Measurements from ENCODE around the gene SNRPA.
"Not testable (repeated sequence)": the region's sequence is repeated elsewhere in the genome, so short reads cannot be mapped to it uniquely, and the experiment has no call there.

Gene SNRPA

DNA sequence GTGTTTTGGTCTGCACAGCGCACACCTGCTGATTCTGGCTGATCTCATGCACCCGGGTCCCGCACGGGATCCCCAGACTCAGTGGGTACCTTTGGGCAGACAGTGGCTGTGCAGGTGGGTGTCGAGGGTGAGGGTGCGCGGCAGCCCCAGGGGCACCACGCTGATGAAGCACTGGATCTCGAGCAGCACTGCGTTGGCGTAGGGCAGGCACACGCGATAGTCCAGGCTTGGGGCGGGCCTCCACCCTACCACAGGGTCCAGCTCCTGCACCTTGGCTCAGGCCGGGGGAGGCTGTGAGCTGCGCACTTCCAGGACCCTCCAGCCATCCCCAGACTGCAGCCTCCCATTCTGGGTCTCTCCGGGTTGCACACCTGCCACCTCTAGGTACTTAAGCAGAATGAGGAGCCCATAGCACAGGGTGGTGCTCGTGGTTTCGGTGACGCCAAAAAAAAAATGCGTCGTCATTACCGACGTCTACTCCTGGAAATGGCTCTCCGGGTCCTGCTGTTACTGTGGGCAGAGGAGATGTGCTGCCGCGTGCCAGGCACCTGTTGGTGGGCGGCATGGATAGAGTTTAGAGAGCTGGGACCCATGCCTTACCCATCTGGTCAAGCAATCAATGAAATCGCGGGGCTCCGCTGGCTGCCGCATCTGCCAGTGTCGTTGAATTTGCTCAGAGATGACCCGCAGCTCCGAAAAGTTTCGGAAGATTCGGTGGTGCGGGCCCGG lies 58.5 kb downstream of the SNRPA start:
- no peak overlapping the region for H3K4me2 ChIP-seq (ENCODE audit: low read depth, low read length, poor library complexity, severe bottlenecking)
- H3K27ac ChIP-seq (ENCODE audit: low read depth, low read length) = no peak overlapping the region
- peaks cover 22% of the 10 kb centered on the region for H3K79me2 ChIP-seq (ENCODE audit: insufficient read depth, low read length)
- H3F3A ChIP-seq (ENCODE audit: insufficient read depth) = no peaks in the 10 kb centered on the region
- H3K9ac ChIP-seq (ENCODE audit: low read length) = no peak overlapping the region
- no peak overlapping the region for H3K4me3 ChIP-seq (ENCODE audit: insufficient read depth, low read length, poor library complexity, severe bottlenecking)
- H3K9me2 ChIP-seq (replicated peaks; ENCODE audit: insufficient read depth, low read length) = no peaks in the 10 kb centered on the region
- no peak for TF ChIP-seq EZH2phosphoT487 (conservative IDR thresholded peaks at IDR 0.05; ENCODE audit: low read length)
- H3K36me3 ChIP-seq (ENCODE audit: low read length) = no peaks in the 10 kb centered on the region
- H3K9me3 ChIP-seq (ENCODE audit: insufficient read depth, low read length) = no peaks in the 10 kb centered on the region
- no peaks in the 10 kb centered on the region for H3K27me3 ChIP-seq (ENCODE audit: low read length)
- no peak overlapping the region for H2AFZ ChIP-seq (ENCODE audit: low read depth, low read length, severe bottlenecking)
- no peaks in the 10 kb centered on the region for H4K20me1 ChIP-seq (ENCODE audit: low read depth, low read length)

DNA sequence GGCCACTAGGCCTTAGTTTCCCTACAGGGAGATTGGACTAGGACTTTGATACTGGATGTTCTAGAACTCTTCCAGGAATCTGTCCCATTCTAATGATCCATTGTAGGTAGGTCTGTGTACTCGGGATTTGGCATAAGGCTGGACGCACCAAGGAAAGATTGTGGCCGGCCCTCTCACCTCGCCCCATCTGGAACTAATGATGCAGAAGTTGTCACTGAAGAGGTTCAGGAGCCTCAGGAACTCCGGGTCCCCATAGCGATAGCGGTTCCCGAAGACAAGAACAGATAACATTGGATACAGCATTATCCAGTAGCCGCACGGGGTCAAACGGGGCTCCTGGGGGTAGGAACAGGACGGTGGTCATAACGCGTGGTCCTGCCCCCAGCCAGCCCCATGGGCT lies 59.2 kb downstream of the SNRPA start:
- Histone ChIP-seq H4K20me1 (ENCODE audit: low read depth, low read length) (no peaks in the 10 kb centered on the region), H3K9me2 (replicated peaks; ENCODE audit: insufficient read depth, low read length) (no peaks in the 10 kb centered on the region), H3F3A (ENCODE audit: insufficient read depth) (no peaks in the 10 kb centered on the region), H3K27ac (ENCODE audit: low read depth, low read length) (no peak overlapping the region), H3K4me3 (ENCODE audit: insufficient read depth, low read length, poor library complexity, severe bottlenecking) (no peak overlapping the region), H3K9me3 (ENCODE audit: insufficient read depth, low read length) (no peaks in the 10 kb centered on the region), H3K27me3 (ENCODE audit: low read length) (no peaks in the 10 kb centered on the region), H3K9ac (ENCODE audit: low read length) (no peak overlapping the region), H3K36me3 (ENCODE audit: low read length) (no peaks in the 10 kb centered on the region), H2AFZ (ENCODE audit: low read depth, low read length, severe bottlenecking) (no peak overlapping the region), H3K79me2 (ENCODE audit: insufficient read depth, low read length) (peaks cover 16% of the 10 kb centered on the region; the same call in 1 of the 2 replicates), H3K4me2 (ENCODE audit: low read depth, low read length, poor library complexity, severe bottlenecking) (no peak overlapping the region)
- TF ChIP-seq, protein P1, sequence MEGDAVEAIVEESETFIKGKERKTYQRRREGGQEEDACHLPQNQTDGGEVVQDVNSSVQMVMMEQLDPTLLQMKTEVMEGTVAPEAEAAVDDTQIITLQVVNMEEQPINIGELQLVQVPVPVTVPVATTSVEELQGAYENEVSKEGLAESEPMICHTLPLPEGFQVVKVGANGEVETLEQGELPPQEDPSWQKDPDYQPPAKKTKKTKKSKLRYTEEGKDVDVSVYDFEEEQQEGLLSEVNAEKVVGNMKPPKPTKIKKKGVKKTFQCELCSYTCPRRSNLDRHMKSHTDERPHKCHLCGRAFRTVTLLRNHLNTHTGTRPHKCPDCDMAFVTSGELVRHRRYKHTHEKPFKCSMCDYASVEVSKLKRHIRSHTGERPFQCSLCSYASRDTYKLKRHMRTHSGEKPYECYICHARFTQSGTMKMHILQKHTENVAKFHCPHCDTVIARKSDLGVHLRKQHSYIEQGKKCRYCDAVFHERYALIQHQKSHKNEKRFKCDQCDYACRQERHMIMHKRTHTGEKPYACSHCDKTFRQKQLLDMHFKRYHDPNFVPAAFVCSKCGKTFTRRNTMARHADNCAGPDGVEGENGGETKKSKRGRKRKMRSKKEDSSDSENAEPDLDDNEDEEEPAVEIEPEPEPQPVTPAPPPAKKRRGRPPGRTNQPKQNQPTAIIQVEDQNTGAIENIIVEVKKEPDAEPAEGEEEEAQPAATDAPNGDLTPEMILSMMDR (IDR thresholded peaks at IDR 0.05; ENCODE audit: insufficient read depth, low read length, poor library complexity, severe bottlenecking) = no peak

DNA sequence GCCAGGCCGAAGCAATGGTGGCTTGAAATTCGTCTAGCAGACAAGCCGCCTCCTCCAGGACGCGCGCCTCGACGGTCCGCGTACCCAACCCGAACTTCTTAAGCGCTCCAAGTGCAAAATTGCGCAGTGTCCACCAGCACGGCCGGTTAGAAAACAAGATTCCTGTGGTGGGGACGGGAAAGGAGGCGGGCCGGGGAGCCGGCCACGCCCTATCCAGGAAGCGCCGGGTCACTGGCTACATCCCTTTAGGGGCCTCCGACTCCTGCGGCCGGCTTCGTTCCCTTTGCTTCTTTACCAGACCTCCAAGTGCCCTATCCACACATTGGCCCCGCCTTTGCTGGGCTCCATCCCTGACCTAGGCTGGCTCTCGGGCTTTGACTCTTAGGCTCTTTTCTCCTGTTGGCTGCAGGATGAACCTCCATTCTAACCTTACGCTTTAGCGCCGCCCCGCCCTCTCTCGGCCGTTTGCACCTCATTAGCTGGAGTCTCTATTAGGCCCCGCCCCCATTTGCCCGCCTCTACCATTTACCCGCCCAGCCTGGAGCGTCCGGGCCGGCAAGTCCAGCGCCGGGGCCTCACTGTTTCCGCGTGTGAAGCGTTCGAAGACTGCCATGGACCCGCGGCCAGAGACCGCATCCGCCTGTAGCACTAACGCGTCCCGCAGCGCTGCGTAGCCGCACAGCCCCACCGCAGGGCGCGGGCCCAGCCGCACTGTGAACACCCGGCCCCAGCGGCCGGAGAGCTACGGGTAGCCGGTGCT lies 59.8 kb downstream of the SNRPA start:
- not testable (repeated sequence) for H3K9me2 ChIP-seq (replicated peaks; ENCODE audit: insufficient read depth, low read length); H4K20me1 ChIP-seq (ENCODE audit: low read depth, low read length); H3K27me3 ChIP-seq (ENCODE audit: low read length); H3F3A ChIP-seq (ENCODE audit: insufficient read depth); H2AFZ ChIP-seq (ENCODE audit: low read depth, low read length, severe bottlenecking); H3K9ac ChIP-seq (ENCODE audit: low read length); H3K36me3 ChIP-seq (ENCODE audit: low read length); H3K27ac ChIP-seq (ENCODE audit: low read depth, low read length); H3K9me3 ChIP-seq (ENCODE audit: insufficient read depth, low read length)
- Histone ChIP-seq H3K4me2 (ENCODE audit: low read depth, low read length, poor library complexity, severe bottlenecking) (peak overlapping the region; percentile 48), H3K4me3 (ENCODE audit: insufficient read depth, low read length, poor library complexity, severe bottlenecking) (peak overlapping the region; percentile 33), H3K79me2 (ENCODE audit: insufficient read depth, low read length) (peaks cover 15% of the 10 kb centered on the region; the same call in 1 of the 2 replicates)

DNA sequence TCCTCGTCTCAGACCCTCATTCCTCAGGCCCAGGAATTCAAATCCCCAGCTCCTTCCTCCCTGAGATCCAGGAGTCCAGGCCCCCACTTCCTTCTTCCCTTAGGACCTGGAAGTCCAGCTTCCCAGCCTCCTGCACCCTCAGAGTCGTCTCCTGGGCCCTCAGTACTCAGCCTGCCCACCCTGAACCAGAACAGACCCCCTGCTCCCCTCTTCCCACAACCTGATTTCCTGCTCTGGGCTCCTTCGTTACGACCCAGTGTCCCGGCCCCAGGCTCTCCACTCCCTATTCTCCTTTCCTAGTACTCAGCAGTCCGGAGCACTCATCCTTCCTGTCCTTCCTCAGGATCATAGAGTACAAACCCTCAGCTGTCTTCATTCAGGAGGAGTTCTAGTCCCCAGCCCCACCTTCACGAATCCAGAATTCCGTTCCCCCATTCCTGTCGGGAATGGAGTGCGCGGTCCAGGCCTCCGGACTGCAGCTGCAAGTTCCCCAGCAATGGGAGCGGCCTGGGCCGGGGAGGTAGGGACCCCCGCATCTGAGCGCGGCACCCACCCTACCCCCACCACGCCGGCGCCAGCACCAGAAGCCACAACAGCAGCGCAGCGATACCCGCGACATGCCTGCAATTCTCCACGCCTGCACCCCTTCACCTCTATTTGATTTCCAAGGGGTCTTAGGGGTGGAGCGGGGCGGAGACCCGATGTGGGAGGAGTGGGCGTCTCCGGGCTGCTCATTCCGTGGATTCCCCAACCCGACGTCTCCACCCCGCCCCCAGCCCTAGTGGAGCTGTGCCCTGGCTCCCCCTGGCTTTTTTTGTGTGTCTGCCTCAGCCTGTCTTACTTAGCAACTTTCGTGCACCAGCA lies 60.7 kb downstream of the SNRPA start:
- H3K79me2 ChIP-seq (ENCODE audit: insufficient read depth, low read length) = 0 out of 2 replicates have a peak, but pooled peaks cover 7% of the 10 kb centered on the region
- H2AFZ ChIP-seq (ENCODE audit: low read depth, low read length, severe bottlenecking) = no peak overlapping the region
- H3F3A ChIP-seq (ENCODE audit: insufficient read depth) = no peaks in the 10 kb centered on the region
- H3K4me2 ChIP-seq (ENCODE audit: low read depth, low read length, poor library complexity, severe bottlenecking) = peak overlapping the region; percentile 48
- no peak overlapping the region for H3K9ac ChIP-seq (ENCODE audit: low read length)
- no peaks in the 10 kb centered on the region for H4K20me1 ChIP-seq (ENCODE audit: low read depth, low read length)
- no peaks in the 10 kb centered on the region for H3K36me3 ChIP-seq (ENCODE audit: low read length)
- no peaks in the 10 kb centered on the region for H3K27me3 ChIP-seq (ENCODE audit: low read length)
- TF ChIP-seq, protein P1 (IDR thresholded peaks at IDR 0.05; ENCODE audit: insufficient read depth, low read length, poor library complexity, severe bottlenecking) = no peak
- TF ChIP-seq EZH2phosphoT487 (conservative IDR thresholded peaks at IDR 0.05; ENCODE audit: low read length) = no peak
- no peaks in the 10 kb centered on the region for H3K9me2 ChIP-seq (replicated peaks; ENCODE audit: insufficient read depth, low read length)
- H3K27ac ChIP-seq (ENCODE audit: low read depth, low read length) = no peak overlapping the region
- H3K9me3 ChIP-seq (ENCODE audit: insufficient read depth, low read length) = no peaks in the 10 kb centered on the region
- H3K4me3 ChIP-seq (ENCODE audit: insufficient read depth, low read length, poor library complexity, severe bottlenecking) = no peak overlapping the region

DNA sequence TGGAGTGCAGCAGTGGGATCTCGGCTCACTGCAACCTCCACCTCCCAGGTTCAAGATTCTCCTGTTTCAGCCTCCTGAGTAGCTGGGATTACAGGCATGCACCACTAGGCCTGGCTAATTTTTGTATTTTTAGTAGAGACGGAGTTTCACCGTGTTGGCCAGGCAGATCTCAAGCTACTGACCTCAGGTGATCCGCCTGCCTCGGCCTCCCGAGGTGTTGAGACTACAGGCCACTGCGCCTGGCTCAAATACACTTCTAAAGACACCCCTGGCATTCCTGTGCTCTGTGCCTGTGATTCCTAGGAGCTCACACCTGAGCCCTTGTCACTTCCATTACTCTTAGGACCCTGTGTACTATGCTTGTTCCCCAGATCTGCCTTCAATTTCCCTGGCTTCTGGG lies 61.6 kb downstream of the SNRPA start:
- not testable (repeated sequence) for H3K4me3 ChIP-seq (ENCODE audit: insufficient read depth, low read length, poor library complexity, severe bottlenecking); H3K36me3 ChIP-seq (ENCODE audit: low read length); H3F3A ChIP-seq (ENCODE audit: insufficient read depth); H3K79me2 ChIP-seq (ENCODE audit: insufficient read depth, low read length); H2AFZ ChIP-seq (ENCODE audit: low read depth, low read length, severe bottlenecking); H3K9ac ChIP-seq (ENCODE audit: low read length); H3K9me2 ChIP-seq (replicated peaks; ENCODE audit: insufficient read depth, low read length); H3K9me3 ChIP-seq (ENCODE audit: insufficient read depth, low read length); H3K27me3 ChIP-seq (ENCODE audit: low read length); H3K4me2 ChIP-seq (ENCODE audit: low read depth, low read length, poor library complexity, severe bottlenecking); H3K27ac ChIP-seq (ENCODE audit: low read depth, low read length); H4K20me1 ChIP-seq (ENCODE audit: low read depth, low read length)
